SK-N-MC (cell line): ENCODE data around the gene LY6G6C.

Experiments
- EZH2 ChIP-seq: fragments of 200-600 bp; sonication (generic); IDR thresholded peaks from one replicate; pipeline ENCODE4 v1.6.1; 2017; ENCODE audit warnings: antibody characterized with exemption
- FOXP2 ChIP-seq: optimal IDR thresholded peaks from 2 replicates; pipeline ENCODE3; 2011; ENCODE audit warnings: mild to moderate bottlenecking, moderate library complexity; ENCODE audit not compliant: insufficient read depth; ENCODE audit errors: extremely low read length, control extremely low read depth
- POLR2AphosphoS5 ChIP-seq: IDR thresholded peaks from 2 replicates; pipeline ENCODE4 v1.6.1; 2012; ENCODE audit warnings: mild to moderate bottlenecking, low read depth, low read length, borderline replicate concordance

DNA sequence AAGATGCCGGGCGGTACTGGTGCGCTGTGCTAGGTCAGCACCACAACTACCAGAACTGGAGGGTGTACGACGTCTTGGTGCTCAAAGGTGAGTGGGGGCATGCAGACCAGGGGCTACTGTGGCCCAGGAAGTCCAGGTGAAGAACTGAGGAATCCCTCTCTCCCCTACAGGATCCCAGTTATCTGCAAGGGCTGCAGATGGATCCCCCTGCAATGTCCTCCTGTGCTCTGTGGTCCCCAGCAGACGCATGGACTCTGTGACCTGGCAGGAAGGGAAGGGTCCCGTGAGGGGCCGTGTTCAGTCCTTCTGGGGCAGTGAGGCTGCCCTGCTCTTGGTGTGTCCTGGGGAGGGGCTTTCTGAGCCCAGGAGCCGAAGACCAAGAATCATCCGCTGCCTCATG, 13.8 kb downstream of the LY6G6C start:
- TF ChIP-seq EZH2 (no peak), POLR2AphosphoS5 (no peak), FOXP2 (no peak)
